ENCODE data around the gene DACT1. TPM values are rescaled to one million over a fixed set of nuclear protein-coding genes. Genes with fewer than 3 reads are reported as not detected.

The DACT1 gene
- total RNA-seq, 1 experiment from 2014 or later = not detected

- intact Hi-C loops (cut with micrococcal nuclease) = no loop called here
- CTCF ChIA-PET = no interaction called here
- no peak for TF ChIP-seq CTCF (IDR thresholded peaks at IDR 0.05; ENCODE audit: unreplicated experiment)
- Mint-ChIP-seq H3K27me3 (ENCODE audit: insufficient read depth, unreplicated experiment) (peaks cover 14% of the 10 kb centered on the region), H3K4me3 (ENCODE audit: unreplicated experiment) (no peak overlapping the region), H3K27ac (ENCODE audit: low read depth, unreplicated experiment) (no peak overlapping the region), H3K9me3 (ENCODE audit: unreplicated experiment) (no peaks in the 10 kb centered on the region), H3K36me3 (ENCODE audit: insufficient read depth, unreplicated experiment) (no peaks in the 10 kb centered on the region), H3K4me1 (ENCODE audit: insufficient read depth, unreplicated experiment) (no peaks in the 10 kb centered on the region)
- POLR2A ChIA-PET = no interaction called here
- no peak for DNase-seq (ENCODE audit: unreplicated experiment)
- BruUV-seq (replicated peaks) = no TSS peak
These were observed 40.7 kb upstream of the DACT1 start for GRCh38 chr14:58597041-58597440.

- intact Hi-C loops (cut with micrococcal nuclease) = no loop called here
- no peaks in the 10 kb centered on the region for H3K9me3 Mint-ChIP-seq (ENCODE audit: unreplicated experiment)
- POLR2A ChIA-PET = no interaction called here
- H3K27ac Mint-ChIP-seq (ENCODE audit: low read depth, unreplicated experiment) = no peak overlapping the region
- no peak for TF ChIP-seq CTCF (IDR thresholded peaks at IDR 0.05; ENCODE audit: unreplicated experiment)
- CTCF ChIA-PET = no interaction called here
- H3K36me3 Mint-ChIP-seq (ENCODE audit: insufficient read depth, unreplicated experiment) = no peaks in the 10 kb centered on the region
- BruUV-seq (replicated peaks) = no TSS peak
- H3K4me1 Mint-ChIP-seq (ENCODE audit: insufficient read depth, unreplicated experiment) = no peaks in the 10 kb centered on the region
- H3K4me3 Mint-ChIP-seq (ENCODE audit: unreplicated experiment) = no peak overlapping the region
- no peak for DNase-seq (ENCODE audit: unreplicated experiment)
- peaks cover 22% of the 10 kb centered on the region for H3K27me3 Mint-ChIP-seq (ENCODE audit: insufficient read depth, unreplicated experiment)
These were observed 39.5 kb upstream of the DACT1 start for GRCh38 chr14:58598028-58598803.

- peaks cover 23% of the 10 kb centered on the region for H3K27me3 Mint-ChIP-seq (ENCODE audit: insufficient read depth, unreplicated experiment)
- intact Hi-C loops (cut with micrococcal nuclease) = no loop called here
- BruUV-seq (replicated peaks) = no TSS peak
- DNase-seq (ENCODE audit: unreplicated experiment) = no peak
- ChIA-PET POLR2A (no interaction called here), CTCF (interaction anchor here (0.6 kb wide), 1 partner anchor 51 kb away, joined by 3 read pairs; no protein-coding TSS in a partner anchor)
- no peak overlapping the region for H3K4me3 Mint-ChIP-seq (ENCODE audit: unreplicated experiment)
- no peaks in the 10 kb centered on the region for H3K36me3 Mint-ChIP-seq (ENCODE audit: insufficient read depth, unreplicated experiment)
- no peak for TF ChIP-seq CTCF (IDR thresholded peaks at IDR 0.05; ENCODE audit: unreplicated experiment)
- no peak overlapping the region for H3K27ac Mint-ChIP-seq (ENCODE audit: low read depth, unreplicated experiment)
- H3K9me3 Mint-ChIP-seq (ENCODE audit: unreplicated experiment) = no peaks in the 10 kb centered on the region
- H3K4me1 Mint-ChIP-seq (ENCODE audit: insufficient read depth, unreplicated experiment) = no peaks in the 10 kb centered on the region
These were observed 38.8 kb upstream of the DACT1 start for GRCh38 chr14:58598804-58599525.

GRCh38 chr14:58599707-58600106 is 38.1 kb upstream of the DACT1 start:
- CTCF ChIA-PET = interaction anchor here (0.6 kb wide), 1 partner anchor 52 kb away, joined by 3 read pairs; no protein-coding TSS in a partner anchor
- Mint-ChIP-seq H3K9me3 (ENCODE audit: unreplicated experiment) (no peaks in the 10 kb centered on the region), H3K36me3 (ENCODE audit: insufficient read depth, unreplicated experiment) (no peaks in the 10 kb centered on the region), H3K27me3 (ENCODE audit: insufficient read depth, unreplicated experiment) (peaks cover 30% of the 10 kb centered on the region), H3K27ac (ENCODE audit: low read depth, unreplicated experiment) (no peak overlapping the region), H3K4me3 (ENCODE audit: unreplicated experiment) (no peak overlapping the region), H3K4me1 (ENCODE audit: insufficient read depth, unreplicated experiment) (no peaks in the 10 kb centered on the region)
- DNase-seq (ENCODE audit: unreplicated experiment) = no peak
- no peak for TF ChIP-seq CTCF (IDR thresholded peaks at IDR 0.05; ENCODE audit: unreplicated experiment)
- POLR2A ChIA-PET = no interaction called here
- no TSS peak for BruUV-seq (replicated peaks)
- intact Hi-C loops (cut with micrococcal nuclease) = no loop called here

All from MCF 10A (cell line).